Rectal smooth muscle tissue (tissue), 1 donor: ENCODE data around the gene PHF21A.

Experiments used
- H3K27ac ChIP-seq: one replicate; pipeline ENCODE4 v1.7.0; 2013; ENCODE audit warnings: low read depth, low read length, inconsistent platforms
- H3K27me3 ChIP-seq: one replicate; pipeline ENCODE4 v1.7.0; 2013; ENCODE audit warnings: low read length; ENCODE audit not compliant: control insufficient read depth, insufficient read depth
- H3K36me3 ChIP-seq: one replicate; pipeline ENCODE4 v1.7.0; 2013; ENCODE audit warnings: low read length; ENCODE audit not compliant: control insufficient read depth, insufficient read depth
- H3K4me1 ChIP-seq: one replicate; pipeline ENCODE4 v1.7.0; 2013; ENCODE audit warnings: low read length; ENCODE audit not compliant: control insufficient read depth, insufficient read depth
- H3K4me3 ChIP-seq: one replicate; pipeline ENCODE4 v1.7.0; 2013; ENCODE audit warnings: low read length
- H3K9ac ChIP-seq: one replicate; pipeline ENCODE4 v1.7.0; 2013; ENCODE audit warnings: low read length

The PHF21A gene

DNA sequence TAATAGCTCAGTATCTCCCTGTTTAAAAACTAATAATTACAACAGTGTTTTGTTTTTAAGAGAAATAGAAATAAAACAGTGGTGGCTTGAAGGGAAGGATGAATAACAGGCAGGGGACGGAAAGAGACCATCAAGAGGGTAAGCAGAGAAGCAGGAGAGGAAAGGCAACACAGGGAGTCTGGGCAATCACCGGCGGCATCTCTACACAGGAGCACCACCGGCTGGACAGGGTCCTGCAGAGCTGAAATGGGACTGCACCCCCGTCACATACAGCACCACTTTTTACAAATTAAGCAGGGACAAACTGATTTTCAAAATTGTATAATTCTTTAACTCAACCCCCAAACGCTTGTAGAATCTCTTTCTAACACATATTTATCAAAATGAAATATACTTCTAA is 18.4 kb downstream of the PHF21A start:
- no peaks in the 10 kb centered on the region for H3K27me3 ChIP-seq
- no peak overlapping the region for H3K4me3 ChIP-seq
- H3K9ac ChIP-seq = no peak overlapping the region
- peaks cover 9% of the 10 kb centered on the region for H3K4me1 ChIP-seq
- no peak overlapping the region for H3K27ac ChIP-seq
- no peaks in the 10 kb centered on the region for H3K36me3 ChIP-seq

DNA sequence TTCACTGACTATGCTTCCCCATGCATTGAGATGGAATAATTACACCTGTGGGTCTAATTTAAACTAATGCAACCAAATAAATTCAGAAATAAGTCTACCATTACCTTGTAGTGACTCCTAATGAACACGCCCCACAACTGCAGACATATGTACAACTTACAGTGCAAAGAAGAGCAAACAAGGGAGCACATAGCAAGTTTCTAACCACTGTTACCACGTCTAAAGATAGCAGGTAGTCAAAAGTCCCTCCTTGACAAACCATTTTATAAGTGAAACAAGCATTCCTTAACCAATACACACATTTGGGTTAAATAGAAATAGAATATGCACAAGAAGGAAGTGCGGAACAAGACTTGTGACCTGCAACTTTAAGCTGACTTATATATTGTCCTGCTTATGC is 20.6 kb downstream of the PHF21A start:
- Histone ChIP-seq H3K27me3 (no peaks in the 10 kb centered on the region), H3K4me1 (peaks cover 9% of the 10 kb centered on the region), H3K36me3 (no peaks in the 10 kb centered on the region), H3K27ac (no peak overlapping the region), H3K9ac (no peak overlapping the region), H3K4me3 (no peak overlapping the region)

DNA sequence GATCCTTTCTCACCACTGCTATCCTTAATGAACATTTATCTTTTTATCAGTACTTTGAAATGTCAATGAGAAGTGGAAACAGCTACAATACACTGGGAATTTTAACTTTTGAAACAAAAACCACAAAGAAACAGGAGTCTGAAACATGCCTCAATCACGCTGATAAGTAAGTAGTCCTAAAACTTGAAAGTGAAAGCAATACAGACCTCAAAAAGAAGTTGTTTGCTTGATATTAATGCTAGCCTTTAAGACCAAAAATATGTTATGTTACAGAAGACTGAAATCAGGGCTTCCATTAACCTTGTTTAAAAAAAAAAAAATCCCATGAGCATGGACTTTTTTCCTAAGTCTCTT is 21.3 kb downstream of the PHF21A start:
- H3K27ac ChIP-seq = no peak overlapping the region
- H3K4me3 ChIP-seq = peak overlapping the region; percentile 19

DNA sequence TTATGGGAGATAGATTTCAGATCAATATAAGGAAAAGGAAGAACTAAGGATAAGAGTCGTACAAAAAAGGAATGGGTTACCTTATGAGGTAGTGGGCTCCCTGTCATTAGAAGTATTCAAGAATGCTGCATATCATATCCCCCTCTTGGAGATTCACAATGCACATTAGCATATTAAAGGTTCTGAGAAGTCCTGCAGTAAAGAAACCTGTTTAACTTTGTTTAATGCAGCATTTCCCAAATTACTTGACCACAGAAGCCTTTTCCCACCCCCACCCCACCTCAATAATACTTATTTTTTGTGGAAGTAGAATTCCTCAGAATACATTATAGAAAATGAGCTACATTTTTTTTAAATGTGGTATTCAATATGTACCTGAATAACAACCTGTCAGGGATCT is 30.9 kb downstream of the PHF21A start:
- Histone ChIP-seq H3K4me3 (no peak overlapping the region), H3K9ac (no peak overlapping the region), H3K36me3 (no peaks in the 10 kb centered on the region), H3K27me3 (no peaks in the 10 kb centered on the region), H3K4me1 (no peaks in the 10 kb centered on the region), H3K27ac (no peak overlapping the region)

More for the DNA sequence above, 21.3 kb downstream of the PHF21A start:
- no peak overlapping the region for H3K9ac ChIP-seq
- H3K4me1 ChIP-seq = peaks cover 9% of the 10 kb centered on the region
- H3K36me3 ChIP-seq = no peaks in the 10 kb centered on the region
- no peaks in the 10 kb centered on the region for H3K27me3 ChIP-seq

DNA sequence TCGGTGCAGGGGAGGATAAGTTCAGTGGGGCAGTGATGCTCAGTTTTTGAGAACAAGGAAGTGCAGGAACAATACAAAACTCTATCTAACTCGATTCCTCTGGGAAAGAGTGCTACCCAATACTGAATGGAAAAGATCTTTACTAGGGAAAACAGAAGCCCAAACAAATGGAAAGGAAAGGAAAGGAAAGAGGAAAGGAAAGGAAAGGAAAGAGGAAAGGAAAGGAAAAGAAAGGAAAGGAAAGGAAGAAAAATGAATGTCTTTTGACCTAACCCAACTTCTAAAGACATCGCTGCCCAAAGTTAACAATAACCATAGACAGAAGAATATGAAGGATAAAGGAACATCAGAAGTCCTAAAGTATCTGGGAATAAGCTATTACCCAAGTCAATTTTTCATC is 41.6 kb downstream of the PHF21A start:
- H3K27ac ChIP-seq = no peak overlapping the region
- H3K27me3 ChIP-seq = no peaks in the 10 kb centered on the region
- no peaks in the 10 kb centered on the region for H3K36me3 ChIP-seq
- H3K4me3 ChIP-seq = no peak overlapping the region
- peaks cover 2% of the 10 kb centered on the region for H3K4me1 ChIP-seq
- no peak overlapping the region for H3K9ac ChIP-seq

DNA sequence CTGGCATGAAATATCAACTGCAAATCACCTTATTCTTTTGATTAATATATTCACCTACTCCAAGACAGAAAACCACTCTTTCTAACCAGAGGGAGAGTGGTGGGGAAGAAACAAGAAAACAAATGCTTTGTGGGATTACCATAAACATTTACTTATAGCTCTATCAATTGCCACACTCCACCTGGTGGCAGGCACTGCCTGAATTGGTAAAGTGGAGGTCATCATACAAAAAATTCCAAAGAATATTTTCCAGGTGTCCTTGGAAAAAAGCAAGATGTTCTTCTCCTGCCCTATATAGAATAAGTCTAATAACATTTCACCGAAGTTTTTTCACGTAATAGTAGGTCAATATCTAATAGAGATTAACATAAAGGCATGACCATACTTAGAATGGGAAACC is 45.3 kb downstream of the PHF21A start:
- Histone ChIP-seq H3K27me3 (no peaks in the 10 kb centered on the region), H3K27ac (no peak overlapping the region), H3K4me1 (peaks cover 5% of the 10 kb centered on the region), H3K4me3 (no peak overlapping the region), H3K36me3 (no peaks in the 10 kb centered on the region), H3K9ac (no peak overlapping the region)

DNA sequence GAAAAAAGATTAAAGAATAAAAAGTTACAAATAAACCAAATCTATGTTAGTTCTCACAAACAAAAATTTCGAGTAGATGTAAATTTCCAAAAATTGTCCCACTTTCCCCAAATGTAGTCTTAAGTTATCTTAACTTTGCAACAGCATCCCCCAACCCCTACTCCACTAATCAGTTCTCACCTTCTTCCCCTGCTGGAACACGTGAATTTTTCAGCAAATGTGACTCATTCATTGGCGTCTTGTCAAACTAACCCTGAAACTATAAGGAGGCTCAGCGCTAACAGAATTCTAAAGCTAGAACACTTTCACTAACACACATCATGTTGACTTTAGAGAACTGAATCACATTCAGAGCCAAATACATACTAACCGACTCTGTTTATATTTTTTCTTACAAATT is 46.1 kb downstream of the PHF21A start:
- H3K36me3 ChIP-seq = no peaks in the 10 kb centered on the region
- H3K4me1 ChIP-seq = peaks cover 5% of the 10 kb centered on the region
- no peak overlapping the region for H3K9ac ChIP-seq
- peak overlapping the region; percentile 17 for H3K27ac ChIP-seq
- H3K4me3 ChIP-seq = no peak overlapping the region
- no peaks in the 10 kb centered on the region for H3K27me3 ChIP-seq

DNA sequence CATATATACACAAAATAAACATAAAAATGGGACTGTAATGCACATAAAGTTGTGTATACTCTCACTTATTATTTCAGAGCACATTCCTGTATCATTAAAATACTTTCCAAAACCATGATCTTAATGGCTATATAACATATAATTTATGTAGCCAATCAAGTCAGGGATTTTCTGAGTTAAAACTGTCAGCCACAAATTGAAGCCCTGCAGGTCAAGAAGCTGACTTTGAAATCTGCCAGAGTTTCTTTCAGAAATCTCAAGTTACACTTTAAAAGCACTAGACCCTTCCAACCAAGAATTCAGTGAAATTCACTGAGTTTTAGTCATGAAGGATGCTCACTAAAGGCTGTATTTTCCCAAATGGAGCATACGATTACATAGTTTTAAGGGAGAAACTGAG is 47.6 kb downstream of the PHF21A start:
- Histone ChIP-seq H3K27me3 (no peaks in the 10 kb centered on the region), H3K4me1 (peaks cover 5% of the 10 kb centered on the region), H3K9ac (no peak overlapping the region), H3K36me3 (no peaks in the 10 kb centered on the region), H3K27ac (no peak overlapping the region), H3K4me3 (no peak overlapping the region)

DNA sequence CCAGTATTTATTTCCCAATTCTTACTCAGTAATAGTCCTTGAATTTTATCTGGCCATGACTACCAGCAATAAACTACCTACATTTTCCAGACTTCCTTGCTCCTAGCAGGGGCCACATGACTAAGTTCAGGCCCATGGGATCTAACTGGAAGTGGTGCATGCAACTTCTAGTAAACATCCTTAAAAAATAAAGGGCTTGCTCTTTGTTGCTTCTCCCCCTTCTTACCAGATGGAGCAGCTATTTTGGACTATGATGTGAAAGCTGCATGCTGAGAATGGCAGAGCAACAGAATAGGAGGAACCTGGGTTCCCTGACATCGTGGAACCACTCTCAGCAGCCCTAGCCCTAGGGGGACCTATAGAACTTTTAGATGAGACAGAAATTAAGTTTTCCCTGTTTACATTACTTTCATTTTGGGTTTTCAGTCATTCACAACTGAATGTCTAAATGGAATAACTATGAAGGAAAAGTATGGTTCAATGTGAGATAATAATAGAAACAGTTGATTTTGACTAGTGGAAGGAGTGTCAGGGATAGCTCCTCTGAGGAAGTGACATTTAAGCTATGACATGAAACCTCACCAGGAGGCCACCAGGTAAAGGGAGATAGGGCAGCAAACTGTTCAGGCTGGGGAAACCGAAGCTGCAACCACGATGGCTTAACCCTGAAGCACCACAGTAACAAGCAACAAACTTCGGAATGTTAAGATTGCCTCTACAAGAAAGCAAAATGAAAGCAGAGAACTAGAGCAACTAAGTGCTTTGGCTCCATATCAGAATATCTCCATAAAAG is 48.9 kb downstream of the PHF21A start:
- no peak overlapping the region for H3K27ac ChIP-seq
- H3K4me3 ChIP-seq = no peak overlapping the region
- no peaks in the 10 kb centered on the region for H3K27me3 ChIP-seq
- peaks cover 5% of the 10 kb centered on the region for H3K4me1 ChIP-seq
- no peak overlapping the region for H3K9ac ChIP-seq
- no peaks in the 10 kb centered on the region for H3K36me3 ChIP-seq

DNA sequence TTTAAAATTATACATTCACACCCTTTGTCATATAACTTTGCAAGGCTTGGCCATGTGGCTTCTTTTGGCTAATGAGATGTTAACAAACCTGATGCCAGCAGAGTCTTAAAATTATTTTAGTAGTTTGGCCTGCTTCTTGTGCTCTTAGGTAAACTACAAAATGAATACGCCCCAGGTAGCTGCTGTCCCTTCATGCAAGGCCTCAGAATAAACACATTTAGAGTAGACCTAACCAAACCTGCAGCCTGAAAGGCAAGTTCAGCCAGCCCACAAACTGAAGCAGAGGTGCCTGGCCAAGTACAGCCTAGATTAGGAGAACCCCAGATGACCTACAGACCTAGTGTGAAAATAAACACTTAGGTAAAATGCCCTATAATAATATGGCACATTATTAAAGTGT is 50.2 kb downstream of the PHF21A start:
- Histone ChIP-seq H3K4me1 (peaks cover 5% of the 10 kb centered on the region), H3K27me3 (no peaks in the 10 kb centered on the region), H3K9ac (no peak overlapping the region), H3K36me3 (no peaks in the 10 kb centered on the region), H3K27ac (no peak overlapping the region), H3K4me3 (no peak overlapping the region)

DNA sequence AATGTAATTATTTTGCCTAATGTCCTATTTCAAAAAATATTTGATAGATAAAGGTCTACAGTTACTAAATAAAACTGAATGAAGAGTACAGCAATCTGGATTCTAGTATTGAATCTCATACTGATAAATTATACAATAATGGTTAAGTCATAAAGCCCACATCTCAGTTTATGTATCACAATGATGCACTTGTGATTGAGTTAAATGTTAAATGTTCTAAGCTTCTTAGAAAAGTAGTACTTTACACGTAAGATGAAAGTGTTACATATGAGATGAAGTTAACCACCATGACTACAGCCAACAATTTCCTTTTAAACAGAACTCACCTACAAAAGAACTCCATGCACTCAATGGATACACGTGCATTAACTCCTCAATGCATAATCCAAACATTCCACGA is 51.7 kb downstream of the PHF21A start:
- Histone ChIP-seq H3K9ac (no peak overlapping the region), H3K27me3 (no peaks in the 10 kb centered on the region), H3K4me3 (no peak overlapping the region), H3K4me1 (peaks cover 3% of the 10 kb centered on the region), H3K27ac (no peak overlapping the region), H3K36me3 (no peaks in the 10 kb centered on the region)

DNA sequence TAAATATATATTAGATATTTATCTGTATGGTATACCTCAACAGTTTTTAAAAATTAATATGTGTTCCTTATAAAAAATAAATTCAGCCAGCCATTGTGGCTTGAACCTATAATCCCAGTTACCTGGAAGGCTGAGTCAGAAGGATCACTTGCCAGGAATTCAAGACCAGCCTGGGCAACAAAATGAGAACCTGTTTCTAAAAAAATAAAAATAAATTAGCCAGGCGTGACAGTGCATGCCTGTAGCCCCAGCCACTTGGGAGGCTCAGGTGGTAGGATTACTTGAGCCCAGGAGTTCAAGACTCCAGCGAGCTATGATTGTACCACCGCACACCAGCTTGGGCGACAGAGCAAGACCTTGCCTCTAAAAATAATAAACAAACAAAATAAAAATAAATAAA is 54.9 kb downstream of the PHF21A start:
- no peaks in the 10 kb centered on the region for H3K4me1 ChIP-seq
- H3K36me3 ChIP-seq = no peaks in the 10 kb centered on the region
- H3K27ac ChIP-seq = no peak overlapping the region
- H3K27me3 ChIP-seq = no peaks in the 10 kb centered on the region
- no peak overlapping the region for H3K4me3 ChIP-seq
- no peak overlapping the region for H3K9ac ChIP-seq

DNA sequence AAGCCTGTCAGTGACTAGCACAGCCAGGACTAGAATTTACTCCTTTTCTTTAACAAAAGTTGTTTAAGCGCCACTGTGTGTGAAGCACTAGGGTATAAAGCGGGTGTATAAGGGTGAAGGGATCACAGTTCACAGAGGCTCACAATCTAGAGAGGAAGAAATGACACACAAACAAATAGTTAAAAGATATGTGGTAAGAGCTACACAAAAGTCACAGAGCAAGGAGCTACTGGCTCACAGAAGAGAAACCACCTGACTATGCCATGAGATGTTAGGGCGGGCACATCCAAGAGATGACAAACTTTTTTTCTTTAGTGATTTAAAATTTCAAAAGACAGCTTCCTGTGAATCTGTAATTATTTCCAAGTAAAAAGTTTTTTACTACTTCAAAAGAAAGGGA is 55.6 kb downstream of the PHF21A start:
- Histone ChIP-seq H3K4me3 (no peak overlapping the region), H3K36me3 (no peaks in the 10 kb centered on the region), H3K27ac (no peak overlapping the region), H3K9ac (no peak overlapping the region), H3K27me3 (no peaks in the 10 kb centered on the region), H3K4me1 (no peaks in the 10 kb centered on the region)
